Sigmoid colon (tissue), 4 donors: ENCODE data around the gene NOL6.

Experiments used
- CTCF ChIP-seq, 4 experiments: fragments of 450-650 bp in 3 of 4; fragments of 200-600 bp in 1 of 4; IDR thresholded peaks; one replicate each; pipeline ENCODE4 v1.5.1; 2016 to 2019; ENCODE audit warnings: antibody characterized with exemption in 4 of 4, mild to moderate bottlenecking in 3 of 4, moderate library complexity in 2 of 4
- EP300 ChIP-seq, 4 donors: sonication (generic); formaldehyde crosslinking; IDR thresholded peaks; one replicate each; pipeline ENCODE4 v1.6.1; 2017; ENCODE audit warnings: antibody characterized with exemption in 4 of 4
- POLR2A ChIP-seq, 2 donors: fragments of 450-650 bp; IDR thresholded peaks; one replicate each; pipeline ENCODE4 v1.6.1; 2016; ENCODE audit warnings: antibody characterized with exemption in 2 of 2, mild to moderate bottlenecking in 2 of 2, moderate library complexity in 2 of 2
- POLR2AphosphoS5 ChIP-seq, 4 donors: sonication (generic); formaldehyde crosslinking; IDR thresholded peaks; one replicate each; pipeline ENCODE4 v1.6.1; 2017; ENCODE audit warnings: antibody characterized with exemption in 4 of 4

GRCh38 chr9:33445389-33446239 is 28.1 kb downstream of the NOL6 start:
- TF ChIP-seq EP300 (IDR thresholded peaks at IDR 0.05) = no peak
- TF ChIP-seq CTCF (IDR thresholded peaks at IDR 0.05) = no peak
- TF ChIP-seq POLR2A (IDR thresholded peaks at IDR 0.05) = no peak
- TF ChIP-seq POLR2AphosphoS5 (IDR thresholded peaks at IDR 0.05) = no peak
